NCI-H460 (cell line): Measurements from ENCODE around the gene CERK. TPM values are rescaled to one million over a fixed set of nuclear protein-coding genes. Genes with fewer than 3 reads are reported as not detected.
"Not testable (repeated sequence)": the region's sequence is repeated elsewhere in the genome, so short reads cannot be mapped to it uniquely, and the experiment has no call there.

Experiments used
- DNase-seq: peaks from one replicate; pipeline ENCODE4 v3.0.0-alpha.2; 2016; ENCODE audit warnings: low read depth; ENCODE audit errors: extremely low read depth
- polyA plus RNA-seq: library from polyadenylated mRNA; depleted of rRNA; stranded (reverse); fragments of >200 nt; gene quantifications from 2 replicates; pipeline ENCODE4 v1.2.3, GENCODE V29; 2014; cell fraction: nucleus; rRNA removed
- total RNA-seq: library from RNA; depleted of rRNA; stranded (reverse); fragments of >200 nt; shearing (Covaris generic); gene quantifications from 2 replicates; pipeline ENCODE4 v1.2.3, GENCODE V29; 2014; rRNA removed

CERK gene
- 16.9 and 20.1 TPM in 2 replicates for total RNA-seq
- 12.7 and 17.5 TPM in 2 replicates for polyA plus RNA-seq

GRCh38 chr22:46737976-46738646 is at the start of gene CERK:
Gene CERK, minus strand, starts transcription at chr22:46738252. Its CDS starts 104 bp downstream, at chr22:46738148.
- peak; percentile 33 for DNase-seq

- DNase-seq = no peak
Observed at GRCh38 chr22:46783721-46784120, 45.7 kb upstream of the CERK start.

GRCh38 chr22:46782200-46782599 is 44.1 kb upstream of the CERK start:
- not testable (repeated sequence) for DNase-seq

GRCh38 chr22:46781291-46781690 is 43.2 kb upstream of the CERK start:
- no peak for DNase-seq

GRCh38 chr22:46780453-46780852 is 42.4 kb upstream of the CERK start:
- no peak for DNase-seq

GRCh38 chr22:46779651-46780050 is 41.6 kb upstream of the CERK start:
- DNase-seq = no peak

GRCh38 chr22:46779023-46779422 is 41.0 kb upstream of the CERK start:
- no peak for DNase-seq

GRCh38 chr22:46777609-46777970 is 39.5 kb upstream of the CERK start:
- no peak for DNase-seq

- DNase-seq = no peak
Observed at GRCh38 chr22:46776876-46777608, 39.0 kb upstream of the CERK start.

GRCh38 chr22:46775850-46776826 is 38.1 kb upstream of the CERK start:
- DNase-seq = no peak

GRCh38 chr22:46774980-46775849 is 37.2 kb upstream of the CERK start:
- DNase-seq = no peak

- no peak for DNase-seq
Observed at GRCh38 chr22:46774253-46774979, 36.4 kb upstream of the CERK start.

GRCh38 chr22:46773076-46773475 is 35.0 kb upstream of the CERK start:
- no peak for DNase-seq

- DNase-seq = no peak
Observed at GRCh38 chr22:46770726-46771125, 32.7 kb upstream of the CERK start.

GRCh38 chr22:46770151-46770641 is 32.1 kb upstream of the CERK start:
- no peak for DNase-seq

GRCh38 chr22:46769706-46770105 is 31.7 kb upstream of the CERK start:
- DNase-seq = no peak

- no peak for DNase-seq
Observed at GRCh38 chr22:46769191-46769675, 31.2 kb upstream of the CERK start.

GRCh38 chr22:46767249-46767985 is 29.4 kb upstream of the CERK start:
- DNase-seq = no peak
